Measurements from ENCODE around the gene AKR1D1.
"Not testable (repeated sequence)": the region's sequence is repeated elsewhere in the genome, so short reads cannot be mapped to it uniquely, and the experiment has no call there.

AKR1D1 gene, protein sequence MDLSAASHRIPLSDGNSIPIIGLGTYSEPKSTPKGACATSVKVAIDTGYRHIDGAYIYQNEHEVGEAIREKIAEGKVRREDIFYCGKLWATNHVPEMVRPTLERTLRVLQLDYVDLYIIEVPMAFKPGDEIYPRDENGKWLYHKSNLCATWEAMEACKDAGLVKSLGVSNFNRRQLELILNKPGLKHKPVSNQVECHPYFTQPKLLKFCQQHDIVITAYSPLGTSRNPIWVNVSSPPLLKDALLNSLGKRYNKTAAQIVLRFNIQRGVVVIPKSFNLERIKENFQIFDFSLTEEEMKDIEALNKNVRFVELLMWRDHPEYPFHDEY

GRCh38 chr7:138076196-138076595, at the start of gene AKR1D1:
Gene AKR1D1, plus strand, starts transcription at chr7:138076459. Its CDS starts 60 bp downstream, at chr7:138076519.
- H3K9me3 ChIP-seq (ENCODE audit: control insufficient read depth, insufficient read depth, low read length), result peaks cover 20% of the 10 kb centered on the region; the same call in 1 of the 2 replicates
- peaks cover 6% of the 10 kb centered on the region; the same call in 1 of the 2 replicates for H3K36me3 ChIP-seq (ENCODE audit: insufficient read depth, low read length)
- H3K4me1 ChIP-seq (ENCODE audit: insufficient read depth, low read length), result peaks cover 8% of the 10 kb centered on the region; the same call in 1 of the 2 replicates
- H3K9ac ChIP-seq (ENCODE audit: low read depth, low read length), result no peak within 1 kb of the TSS

DNA sequence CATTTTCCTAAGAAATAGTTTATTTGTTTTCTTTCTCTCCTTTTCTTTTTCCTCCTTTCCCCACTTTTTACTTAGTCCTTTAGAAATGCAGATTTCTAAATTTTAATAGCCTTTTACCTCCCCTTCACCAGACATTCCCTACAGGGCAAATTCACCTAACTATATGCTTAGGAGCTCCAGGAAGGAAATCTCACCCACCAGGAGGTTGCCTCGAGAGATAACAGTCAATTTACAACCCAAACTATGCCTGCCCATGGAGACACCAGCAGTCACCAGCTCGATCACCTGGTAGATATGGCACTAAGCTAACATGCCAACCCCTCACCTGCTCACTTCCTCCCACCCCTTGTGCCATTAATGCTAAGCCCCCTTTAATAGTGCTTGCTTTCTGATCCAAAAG, 49.2 kb upstream of the AKR1D1 start:
- Histone ChIP-seq H3K4me1 (ENCODE audit: insufficient read depth, low read length) (peaks cover 5% of the 10 kb centered on the region; the same call in 1 of the 2 replicates), H3K9me3 (ENCODE audit: control insufficient read depth, insufficient read depth, low read length) (peaks cover 20% of the 10 kb centered on the region), H3K9ac (ENCODE audit: low read depth, low read length) (no peak overlapping the region), H3K36me3 (ENCODE audit: insufficient read depth, low read length) (no peaks in the 10 kb centered on the region)

- Histone ChIP-seq H3K36me3 (ENCODE audit: insufficient read depth, low read length) (no peaks in the 10 kb centered on the region), H3K9me3 (ENCODE audit: control insufficient read depth, insufficient read depth, low read length) (peaks cover 23% of the 10 kb centered on the region), H3K4me1 (ENCODE audit: insufficient read depth, low read length) (peaks cover 5% of the 10 kb centered on the region; the same call in 1 of the 2 replicates), H3K9ac (ENCODE audit: low read depth, low read length) (no peak overlapping the region)
These were observed 47.1 kb upstream of the AKR1D1 start for GRCh38 chr7:138029126-138029525.

GRCh38 chr7:138029941-138030340, 46.3 kb upstream of the AKR1D1 start:
- H3K4me1 ChIP-seq (ENCODE audit: insufficient read depth, low read length), result peaks cover 5% of the 10 kb centered on the region; the same call in 1 of the 2 replicates
- no peaks in the 10 kb centered on the region for H3K36me3 ChIP-seq (ENCODE audit: insufficient read depth, low read length)
- no peak overlapping the region for H3K9ac ChIP-seq (ENCODE audit: low read depth, low read length)
- peaks cover 22% of the 10 kb centered on the region for H3K9me3 ChIP-seq (ENCODE audit: control insufficient read depth, insufficient read depth, low read length)

- Histone ChIP-seq H3K9ac (ENCODE audit: low read depth, low read length) (no peak overlapping the region), H3K36me3 (ENCODE audit: insufficient read depth, low read length) (no peaks in the 10 kb centered on the region), H3K9me3 (ENCODE audit: control insufficient read depth, insufficient read depth, low read length) (peaks cover 20% of the 10 kb centered on the region; the same call in 1 of the 2 replicates), H3K4me1 (ENCODE audit: insufficient read depth, low read length) (peaks cover 5% of the 10 kb centered on the region; the same call in 1 of the 2 replicates)
These were observed 45.4 kb upstream of the AKR1D1 start for GRCh38 chr7:138030679-138031351.

- H3K9ac ChIP-seq (ENCODE audit: low read depth, low read length), result no peak overlapping the region
- no peaks in the 10 kb centered on the region for H3K4me1 ChIP-seq (ENCODE audit: insufficient read depth, low read length)
- H3K9me3 ChIP-seq (ENCODE audit: control insufficient read depth, insufficient read depth, low read length), result peaks cover 19% of the 10 kb centered on the region; the same call in 1 of the 2 replicates
- no peaks in the 10 kb centered on the region for H3K36me3 ChIP-seq (ENCODE audit: insufficient read depth, low read length)
These were observed 44.1 kb upstream of the AKR1D1 start for GRCh38 chr7:138032186-138032585.

DNA sequence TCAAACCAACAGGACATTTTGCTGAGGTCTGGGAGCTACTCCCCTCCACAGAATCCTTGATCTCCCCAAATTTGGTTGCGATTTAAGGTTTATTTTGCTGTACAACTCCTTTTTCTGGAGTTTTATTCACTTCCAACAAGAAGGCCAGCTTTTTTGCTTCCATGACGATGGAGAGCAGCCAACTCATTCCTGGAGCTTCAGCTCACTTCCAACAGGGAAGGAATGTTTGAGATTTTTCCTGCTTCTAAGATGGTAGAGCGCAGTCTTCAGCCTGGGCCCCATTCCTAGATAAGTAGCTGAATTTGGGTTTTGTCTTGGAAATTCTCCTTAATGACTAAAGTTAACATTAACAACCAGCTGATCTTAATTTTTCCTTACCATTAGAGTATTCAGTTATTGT, 43.5 kb upstream of the AKR1D1 start:
- no peak overlapping the region for H3K9ac ChIP-seq (ENCODE audit: low read depth, low read length)
- H3K36me3 ChIP-seq (ENCODE audit: insufficient read depth, low read length), result no peaks in the 10 kb centered on the region
- peaks cover 19% of the 10 kb centered on the region; the same call in 1 of the 2 replicates for H3K9me3 ChIP-seq (ENCODE audit: control insufficient read depth, insufficient read depth, low read length)
- no peaks in the 10 kb centered on the region for H3K4me1 ChIP-seq (ENCODE audit: insufficient read depth, low read length)

DNA sequence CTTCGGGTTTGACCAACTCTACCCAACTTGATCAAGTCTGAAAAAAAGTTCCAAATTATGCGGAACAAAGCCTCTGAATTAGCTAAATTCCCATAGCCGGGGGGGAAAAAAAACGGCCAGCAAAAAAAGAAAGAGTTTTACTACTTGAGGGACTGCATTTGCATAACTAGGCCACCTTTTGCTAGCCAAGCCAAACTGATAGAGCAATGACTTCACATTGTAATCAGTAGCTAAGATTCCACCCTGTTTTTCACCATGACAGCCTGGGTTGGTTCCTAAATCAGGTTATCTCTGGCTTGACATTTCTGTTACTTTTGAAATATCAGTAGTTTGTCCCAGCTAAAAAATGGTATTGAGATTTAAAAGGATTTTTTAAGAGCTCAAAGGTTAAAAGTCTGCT, 43.0 kb upstream of the AKR1D1 start:
- Histone ChIP-seq H3K9ac (ENCODE audit: low read depth, low read length) (no peak overlapping the region), H3K36me3 (ENCODE audit: insufficient read depth, low read length) (no peaks in the 10 kb centered on the region), H3K9me3 (ENCODE audit: control insufficient read depth, insufficient read depth, low read length) (peaks cover 17% of the 10 kb centered on the region; the same call in 1 of the 2 replicates), H3K4me1 (ENCODE audit: insufficient read depth, low read length) (no peaks in the 10 kb centered on the region)

DNA sequence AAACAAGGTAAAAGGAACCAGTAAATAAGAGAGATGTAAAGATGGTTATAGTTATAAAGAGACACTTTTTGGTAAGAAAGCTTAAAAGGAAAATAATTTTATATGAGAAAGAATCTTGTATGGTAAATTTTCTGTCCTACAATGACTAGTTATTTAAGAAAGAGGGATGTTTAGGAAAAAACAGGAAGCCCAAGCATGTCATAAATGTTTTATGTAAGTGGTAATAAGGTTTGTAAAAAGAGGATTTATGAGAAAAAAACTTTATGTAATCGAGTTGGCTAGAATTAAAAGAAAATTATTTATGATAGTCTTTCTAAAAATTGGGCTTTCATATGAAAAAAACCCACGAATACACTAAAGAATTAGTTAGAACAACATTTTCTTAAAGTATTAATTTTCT, 40.1 kb upstream of the AKR1D1 start:
- no peaks in the 10 kb centered on the region for H3K36me3 ChIP-seq (ENCODE audit: insufficient read depth, low read length)
- no peak overlapping the region for H3K9ac ChIP-seq (ENCODE audit: low read depth, low read length)
- H3K4me1 ChIP-seq (ENCODE audit: insufficient read depth, low read length), result no peaks in the 10 kb centered on the region
- H3K9me3 ChIP-seq (ENCODE audit: control insufficient read depth, insufficient read depth, low read length), result peaks cover 17% of the 10 kb centered on the region; the same call in 1 of the 2 replicates

GRCh38 chr7:138040063-138040462, 36.2 kb upstream of the AKR1D1 start:
- not testable (repeated sequence) for H3K9ac ChIP-seq (ENCODE audit: low read depth, low read length); H3K36me3 ChIP-seq (ENCODE audit: insufficient read depth, low read length); H3K9me3 ChIP-seq (ENCODE audit: control insufficient read depth, insufficient read depth, low read length); H3K4me1 ChIP-seq (ENCODE audit: insufficient read depth, low read length)

DNA sequence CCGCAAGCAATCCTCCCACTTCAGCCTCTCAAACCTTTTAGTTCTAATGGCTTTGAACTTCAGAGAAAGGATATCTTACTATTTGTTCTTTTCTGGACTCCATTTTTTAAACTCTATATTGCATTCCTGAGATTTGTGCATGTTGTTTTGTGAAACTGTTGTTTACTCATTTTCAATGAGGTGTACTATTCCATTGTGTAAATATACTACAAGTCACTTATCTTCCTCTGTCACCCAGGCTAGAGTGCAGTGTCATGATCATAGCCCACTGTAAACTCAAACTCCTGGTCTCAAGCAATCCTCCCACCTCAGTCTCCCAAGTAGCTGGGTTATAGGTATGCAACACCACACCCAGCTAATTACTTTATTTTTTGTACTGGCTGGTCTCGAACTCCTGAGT, 31.4 kb upstream of the AKR1D1 start:
- Histone ChIP-seq H3K9me3 (ENCODE audit: control insufficient read depth, insufficient read depth, low read length) (no peaks in the 10 kb centered on the region; the same call in none of the 2 replicates), H3K36me3 (ENCODE audit: insufficient read depth, low read length) (no peaks in the 10 kb centered on the region), H3K4me1 (ENCODE audit: insufficient read depth, low read length) (no peaks in the 10 kb centered on the region), H3K9ac (ENCODE audit: low read depth, low read length) (no peak overlapping the region)

- Histone ChIP-seq H3K9ac (ENCODE audit: low read depth, low read length) (no peak overlapping the region), H3K4me1 (ENCODE audit: insufficient read depth, low read length) (no peaks in the 10 kb centered on the region), H3K9me3 (ENCODE audit: control insufficient read depth, insufficient read depth, low read length) (no peaks in the 10 kb centered on the region; the same call in none of the 2 replicates), H3K36me3 (ENCODE audit: insufficient read depth, low read length) (no peaks in the 10 kb centered on the region)
These were observed 28.4 kb upstream of the AKR1D1 start for GRCh38 chr7:138047907-138048306.

DNA sequence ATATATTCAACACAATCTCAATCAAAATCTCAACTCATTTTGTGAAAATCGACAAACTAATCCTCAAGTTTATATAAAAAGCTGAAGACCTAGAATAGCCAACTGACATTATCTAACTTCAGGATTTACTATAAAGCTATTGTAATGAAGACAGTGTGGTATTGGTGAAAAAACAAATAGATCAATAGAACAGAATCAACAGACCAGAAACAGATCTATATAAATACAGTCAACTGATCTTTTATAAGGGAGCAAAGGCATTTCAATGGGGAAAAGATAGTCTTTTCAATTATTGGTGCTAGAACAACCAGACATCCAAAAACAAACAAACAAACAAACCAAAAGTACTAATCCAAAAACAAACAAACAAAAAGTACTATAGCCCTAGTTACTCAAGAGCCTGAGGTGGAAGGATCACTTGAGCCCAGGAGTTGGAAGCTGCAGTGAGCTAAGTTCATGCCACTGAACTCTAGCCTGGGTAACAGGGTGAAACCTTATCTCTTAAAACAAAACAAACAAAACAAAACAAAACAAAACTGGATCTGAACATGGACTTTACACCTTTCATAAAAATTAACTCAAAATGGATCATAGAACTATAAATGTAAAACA, 26.6 kb upstream of the AKR1D1 start:
- Histone ChIP-seq H3K9ac (ENCODE audit: low read depth, low read length) (no peak overlapping the region), H3K36me3 (ENCODE audit: insufficient read depth, low read length) (no peaks in the 10 kb centered on the region), H3K4me1 (ENCODE audit: insufficient read depth, low read length) (no peaks in the 10 kb centered on the region), H3K9me3 (ENCODE audit: control insufficient read depth, insufficient read depth, low read length) (no peaks in the 10 kb centered on the region)

DNA sequence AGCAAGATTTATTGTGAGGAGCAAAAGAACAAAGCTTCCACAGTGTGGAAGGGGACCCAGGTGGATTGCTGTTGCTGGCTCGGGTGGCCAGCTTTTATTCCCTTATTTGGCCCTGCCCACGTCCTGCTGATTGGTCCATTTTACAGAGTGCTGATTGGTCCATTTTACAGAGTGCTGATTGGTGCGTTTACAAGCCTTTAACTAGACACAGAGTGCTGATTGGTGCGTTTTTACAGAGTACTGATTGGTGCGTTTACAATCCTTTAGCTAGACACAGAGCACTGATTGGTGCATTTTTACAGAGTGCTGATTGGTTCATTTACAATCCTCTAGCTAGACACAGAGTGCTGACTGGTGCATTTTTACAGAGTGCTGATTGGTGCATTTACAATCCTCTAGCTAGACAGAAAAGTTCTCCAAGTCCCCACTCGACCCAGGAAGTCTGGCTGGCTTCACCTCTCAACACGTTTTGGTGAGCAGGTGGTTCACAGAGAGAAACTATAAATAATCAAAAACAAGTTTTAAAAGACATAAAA, 24.5 kb upstream of the AKR1D1 start:
- not testable (repeated sequence) for H3K9ac ChIP-seq (ENCODE audit: low read depth, low read length); H3K4me1 ChIP-seq (ENCODE audit: insufficient read depth, low read length); H3K9me3 ChIP-seq (ENCODE audit: control insufficient read depth, insufficient read depth, low read length); H3K36me3 ChIP-seq (ENCODE audit: insufficient read depth, low read length)
